ENCODE data around the gene TRMT2A.

The TRMT2A gene

GRCh38 chr22:20131597-20131858, 14.5 kb upstream of the TRMT2A start, which contains the start of gene ZDHHC8:
TSS of gene ZDHHC8 (plus strand) at chr22:20131804. CDS start at chr22:20131948, 144 bp downstream.
- no peak for TF ChIP-seq CTCF (IDR thresholded peaks at IDR 0.05)
- H3K27ac ChIP-seq: peak within 1 kb of the TSS; percentile 18
- H3K9me3 ChIP-seq: no peaks in the 10 kb centered on the region
- H3K4me1 ChIP-seq (ENCODE audit: control insufficient read depth in 1 of 2, insufficient read depth in 1 of 2, low read depth in 1 of 2, low read length in 1 of 2): peaks cover 8 to 19% of the 10 kb centered on the region in 2 experiments
- peaks cover 16% of the 10 kb centered on the region for H3K36me3 ChIP-seq
- peaks cover 37% of the 10 kb centered on the region for H3K27me3 ChIP-seq
- peak within 1 kb of the TSS; percentile 69 to 71 for H3K4me3 ChIP-seq (ENCODE audit: low read depth in 1 of 2, low read length in 1 of 2)

- TF ChIP-seq CTCF (IDR thresholded peaks at IDR 0.05): no peak
- peaks cover 22% of the 10 kb centered on the region for H3K36me3 ChIP-seq
- peak overlapping the region; percentile 69 to 71 for H3K4me3 ChIP-seq (ENCODE audit: low read depth in 1 of 2, low read length in 1 of 2)
- peaks cover 8 to 19% of the 10 kb centered on the region in 2 experiments for H3K4me1 ChIP-seq (ENCODE audit: control insufficient read depth in 1 of 2, insufficient read depth in 1 of 2, low read depth in 1 of 2, low read length in 1 of 2)
- no peaks in the 10 kb centered on the region for H3K9me3 ChIP-seq
- H3K27ac ChIP-seq: no peak overlapping the region
- peaks cover 37% of the 10 kb centered on the region for H3K27me3 ChIP-seq
These were observed 13.9 kb upstream of the TRMT2A start for GRCh38 chr22:20130731-20131596.

- TF ChIP-seq CTCF (IDR thresholded peaks at IDR 0.05): no peak
- Histone ChIP-seq H3K4me3 (ENCODE audit: low read depth in 1 of 2, low read length in 1 of 2) (no peak overlapping the region), H3K27ac (no peak overlapping the region), H3K9me3 (no peaks in the 10 kb centered on the region), H3K4me1 (ENCODE audit: control insufficient read depth in 1 of 2, insufficient read depth in 1 of 2, low read depth in 1 of 2, low read length in 1 of 2) (peaks cover 8 to 19% of the 10 kb centered on the region in 2 experiments), H3K27me3 (peaks cover 37% of the 10 kb centered on the region), H3K36me3 (peaks cover 28% of the 10 kb centered on the region)
These were observed 13.3 kb upstream of the TRMT2A start for GRCh38 chr22:20130319-20130718.

GRCh38 chr22:20129747-20130014, 12.7 kb upstream of the TRMT2A start:
- H3K4me1 ChIP-seq (ENCODE audit: control insufficient read depth in 1 of 2, insufficient read depth in 1 of 2, low read depth in 1 of 2, low read length in 1 of 2): peaks cover 8 to 19% of the 10 kb centered on the region in 2 experiments

GRCh38 chr22:20128902-20129746, 12.1 kb upstream of the TRMT2A start:
- Histone ChIP-seq H3K4me1 (ENCODE audit: control insufficient read depth in 1 of 2, insufficient read depth in 1 of 2, low read depth in 1 of 2, low read length in 1 of 2) (peaks cover 8 to 19% of the 10 kb centered on the region in 2 experiments), H3K27ac (no peak overlapping the region)

More at GRCh38 chr22:20129747-20130014, 12.7 kb upstream of the TRMT2A start:
- no peak overlapping the region for H3K27ac ChIP-seq
- no peak overlapping the region for H3K4me3 ChIP-seq (ENCODE audit: low read depth in 1 of 2, low read length in 1 of 2)
- TF ChIP-seq CTCF (IDR thresholded peaks at IDR 0.05): no peak
- peaks cover 35% of the 10 kb centered on the region for H3K36me3 ChIP-seq
- no peaks in the 10 kb centered on the region for H3K9me3 ChIP-seq
- H3K27me3 ChIP-seq: peaks cover 37% of the 10 kb centered on the region

More at GRCh38 chr22:20128902-20129746, 12.1 kb upstream of the TRMT2A start:
- no peak for TF ChIP-seq CTCF (IDR thresholded peaks at IDR 0.05)
- H3K36me3 ChIP-seq: peaks cover 40% of the 10 kb centered on the region
- H3K9me3 ChIP-seq: no peaks in the 10 kb centered on the region
- peaks cover 37% of the 10 kb centered on the region for H3K27me3 ChIP-seq
- no peak overlapping the region for H3K4me3 ChIP-seq (ENCODE audit: low read depth in 1 of 2, low read length in 1 of 2)

Data from neutrophil (primary cell).